Measurements from ENCODE around the gene NRXN3. TPM values are rescaled to one million over a fixed set of nuclear protein-coding genes. Genes with fewer than 3 reads are reported as not detected.

The NRXN3 gene
- total RNA-seq, 1 experiment from 2014 or later, result not detected

GRCh38 chr14:79356040-79356439, 1185.9 kb downstream of the NRXN3 start:
- BruUV-seq (replicated peaks), result no TSS peak
- H3K27me3 ChIP-seq (ENCODE audit: control insufficient read depth, insufficient read depth, low read length), result no peaks in the 10 kb centered on the region
- no peak for ATAC-seq
- no peaks in the 10 kb centered on the region for H3K4me1 ChIP-seq (ENCODE audit: control insufficient read depth, insufficient read depth, low read length)
- in situ Hi-C loops (cut with HindIII; ENCODE audit: low pct_unique_long_range_greater_than_20kb, low sequenced_read_pairs), result no loop called here
- ChIA-PET POLR2A (no interaction called here), CTCF (no interaction called here)
- H3K9me3 ChIP-seq (ENCODE audit: control insufficient read depth, insufficient read depth, low read depth, low read length), result no peaks in the 10 kb centered on the region
- TF ChIP-seq SIN3A (IDR thresholded peaks at IDR 0.05; ENCODE audit: borderline replicate concordance, insufficient read depth, low read depth, low read length), result no peak
- no peak for TF ChIP-seq CTCF (IDR thresholded peaks at IDR 0.05)
- no peak for TF ChIP-seq REST (IDR thresholded peaks at IDR 0.05; ENCODE audit: insufficient read depth in 1 of 2, low read depth in 2 of 2, low read length in 1 of 2)
- TF ChIP-seq POLR2AphosphoS5 (IDR thresholded peaks at IDR 0.05; ENCODE audit: low read depth, low read length), result no peak
- no peak for TF ChIP-seq TCF7L2 (IDR thresholded peaks at IDR 0.05; ENCODE audit: low read depth, low read length)
- DNase-seq (ENCODE audit: low read depth, low spot score), result no peak
- no peak overlapping the region for H3K27ac ChIP-seq (ENCODE audit: low read length)
- no peak overlapping the region for H3K4me3 ChIP-seq (ENCODE audit: low read depth in 2 of 2, low read length in 2 of 2)
- intact Hi-C loops (cut with micrococcal nuclease; ENCODE audit: unreplicated experiment), result no loop called here
- no peaks in the 10 kb centered on the region for H3K36me3 ChIP-seq (ENCODE audit: control insufficient read depth, insufficient read depth, low read length)

- H3K36me3 ChIP-seq (ENCODE audit: control insufficient read depth, insufficient read depth, low read length), result no peaks in the 10 kb centered on the region
- BruUV-seq (replicated peaks), result no TSS peak
- H3K9me3 ChIP-seq (ENCODE audit: control insufficient read depth, insufficient read depth, low read depth, low read length), result no peaks in the 10 kb centered on the region
- H3K4me1 ChIP-seq (ENCODE audit: control insufficient read depth, insufficient read depth, low read length), result no peaks in the 10 kb centered on the region
- ATAC-seq, result no peak
- ChIA-PET CTCF (no interaction called here), POLR2A (no interaction called here)
- no peak overlapping the region for H3K27ac ChIP-seq (ENCODE audit: low read length)
- TF ChIP-seq TCF7L2 (IDR thresholded peaks at IDR 0.05; ENCODE audit: low read depth, low read length), result no peak
- TF ChIP-seq REST (IDR thresholded peaks at IDR 0.05; ENCODE audit: insufficient read depth in 1 of 2, low read depth in 2 of 2, low read length in 1 of 2), result no peak
- TF ChIP-seq CTCF (IDR thresholded peaks at IDR 0.05), result no peak
- TF ChIP-seq POLR2AphosphoS5 (IDR thresholded peaks at IDR 0.05; ENCODE audit: low read depth, low read length), result no peak
- no peak for TF ChIP-seq SIN3A (IDR thresholded peaks at IDR 0.05; ENCODE audit: borderline replicate concordance, insufficient read depth, low read depth, low read length)
- no peak for DNase-seq (ENCODE audit: low read depth, low spot score)
- intact Hi-C loops (cut with micrococcal nuclease; ENCODE audit: unreplicated experiment), result no loop called here
- no peak overlapping the region for H3K4me3 ChIP-seq (ENCODE audit: low read depth in 2 of 2, low read length in 2 of 2)
- in situ Hi-C loops (cut with HindIII; ENCODE audit: low pct_unique_long_range_greater_than_20kb, low sequenced_read_pairs), result no loop called here
- no peaks in the 10 kb centered on the region for H3K27me3 ChIP-seq (ENCODE audit: control insufficient read depth, insufficient read depth, low read length)
These were observed 1187.1 kb downstream of the NRXN3 start for GRCh38 chr14:79357307-79357706.

Measured in Panc1 (cell line).